ENCODE data around the gene HBS1L.

Gene HBS1L

GRCh38 chr6:134983823-134984222 lies 70.8 kb downstream of the HBS1L start:
- no peak for DNase-seq (ENCODE audit: low read depth)
- no peak overlapping the region for H3K4me3 ChIP-seq (ENCODE audit: low read depth, low read length)
- TF ChIP-seq, protein P1, sequence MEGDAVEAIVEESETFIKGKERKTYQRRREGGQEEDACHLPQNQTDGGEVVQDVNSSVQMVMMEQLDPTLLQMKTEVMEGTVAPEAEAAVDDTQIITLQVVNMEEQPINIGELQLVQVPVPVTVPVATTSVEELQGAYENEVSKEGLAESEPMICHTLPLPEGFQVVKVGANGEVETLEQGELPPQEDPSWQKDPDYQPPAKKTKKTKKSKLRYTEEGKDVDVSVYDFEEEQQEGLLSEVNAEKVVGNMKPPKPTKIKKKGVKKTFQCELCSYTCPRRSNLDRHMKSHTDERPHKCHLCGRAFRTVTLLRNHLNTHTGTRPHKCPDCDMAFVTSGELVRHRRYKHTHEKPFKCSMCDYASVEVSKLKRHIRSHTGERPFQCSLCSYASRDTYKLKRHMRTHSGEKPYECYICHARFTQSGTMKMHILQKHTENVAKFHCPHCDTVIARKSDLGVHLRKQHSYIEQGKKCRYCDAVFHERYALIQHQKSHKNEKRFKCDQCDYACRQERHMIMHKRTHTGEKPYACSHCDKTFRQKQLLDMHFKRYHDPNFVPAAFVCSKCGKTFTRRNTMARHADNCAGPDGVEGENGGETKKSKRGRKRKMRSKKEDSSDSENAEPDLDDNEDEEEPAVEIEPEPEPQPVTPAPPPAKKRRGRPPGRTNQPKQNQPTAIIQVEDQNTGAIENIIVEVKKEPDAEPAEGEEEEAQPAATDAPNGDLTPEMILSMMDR (IDR thresholded peaks at IDR 0.05; ENCODE audit: insufficient read depth, low read depth, low read length, missing control alignments): no peak

DNA sequence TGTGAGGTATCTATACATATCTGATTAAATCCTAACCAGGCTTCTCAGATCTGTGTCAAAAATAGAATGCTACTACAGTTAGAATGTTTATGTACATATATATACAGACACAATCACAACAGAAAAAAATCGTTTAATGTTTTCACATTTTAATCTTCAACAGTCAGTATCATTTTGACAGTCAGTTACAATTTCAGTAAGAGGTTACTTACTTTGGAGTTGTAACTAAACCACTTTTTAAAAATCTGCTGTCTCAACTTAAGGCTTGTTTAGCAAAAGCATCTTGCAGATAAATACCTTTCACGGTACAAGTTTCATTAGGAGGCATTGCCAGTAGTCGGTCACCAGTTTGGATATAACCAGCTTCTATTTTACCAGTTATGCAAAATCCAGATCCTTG lies 72.5 kb downstream of the HBS1L start:
- TF ChIP-seq, protein P1 (IDR thresholded peaks at IDR 0.05; ENCODE audit: insufficient read depth, low read depth, low read length, missing control alignments): no peak
- DNase-seq (ENCODE audit: low read depth): no peak
- H3K4me3 ChIP-seq (ENCODE audit: low read depth, low read length): no peak overlapping the region

GRCh38 chr6:134980846-134981245 lies 73.8 kb downstream of the HBS1L start:
- TF ChIP-seq, protein P1 (IDR thresholded peaks at IDR 0.05; ENCODE audit: insufficient read depth, low read depth, low read length, missing control alignments): no peak
- no peak for DNase-seq (ENCODE audit: low read depth)
- H3K4me3 ChIP-seq (ENCODE audit: low read depth, low read length): no peak overlapping the region

- no peak overlapping the region for H3K4me3 ChIP-seq (ENCODE audit: low read depth, low read length)
- TF ChIP-seq, protein P1 (IDR thresholded peaks at IDR 0.05; ENCODE audit: insufficient read depth, low read depth, low read length, missing control alignments): no peak
- peak; percentile 80 for DNase-seq (ENCODE audit: low read depth)
Observed at GRCh38 chr6:134979142-134979541, 75.5 kb downstream of the HBS1L start.

DNA sequence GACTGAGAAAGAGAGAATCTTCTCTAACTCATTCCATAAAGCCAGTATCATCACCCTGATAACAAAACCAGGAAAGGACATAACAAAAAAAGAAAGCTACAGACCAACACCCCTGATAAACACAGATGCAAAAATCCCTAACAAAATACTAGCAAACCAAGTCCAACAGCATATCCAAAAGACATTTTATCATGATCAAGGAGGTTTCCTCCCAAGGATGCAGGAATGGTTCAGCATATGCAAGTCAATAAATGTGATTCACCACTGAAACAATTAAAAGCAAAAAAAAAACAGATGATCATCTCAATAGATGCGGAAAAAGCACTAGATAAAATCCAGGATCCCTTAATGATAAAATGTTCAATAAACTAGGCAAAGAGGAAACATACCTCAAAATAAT lies 80.3 kb downstream of the HBS1L start:
- TF ChIP-seq, protein P1 (IDR thresholded peaks at IDR 0.05; ENCODE audit: insufficient read depth, low read depth, low read length, missing control alignments): no peak
- no peak overlapping the region for H3K4me3 ChIP-seq (ENCODE audit: low read depth, low read length)

GRCh38 chr6:134967711-134968110 lies 86.9 kb downstream of the HBS1L start:
- DNase-seq (ENCODE audit: low read depth): peak; percentile 7
- TF ChIP-seq, protein P1 (IDR thresholded peaks at IDR 0.05; ENCODE audit: insufficient read depth, low read depth, low read length, missing control alignments): no peak
- H3K4me3 ChIP-seq (ENCODE audit: low read depth, low read length): no peak overlapping the region

More for the DNA sequence above, 80.3 kb downstream of the HBS1L start:
- DNase-seq (ENCODE audit: low read depth): no peak

- no peak for DNase-seq (ENCODE audit: low read depth)
- H3K4me3 ChIP-seq (ENCODE audit: low read depth, low read length): no peak overlapping the region
- TF ChIP-seq, protein P1 (IDR thresholded peaks at IDR 0.05; ENCODE audit: insufficient read depth, low read depth, low read length, missing control alignments): no peak
Observed at GRCh38 chr6:134964451-134965203, 90.0 kb downstream of the HBS1L start.

All from GM12865 (cell line).